HepG2 (cell line): ENCODE results near the gene CTNNBL1. TPM values are rescaled to one million over a fixed set of nuclear protein-coding genes. Genes with fewer than 3 reads are reported as not detected.
A peak's percentile ranks its signal among the peaks of the same experiment; 100 is the strongest.

Experiments
- DR1 ChIP-seq: sonication (generic); formaldehyde crosslinking; IDR thresholded peaks from 2 replicates; pipeline ENCODE4 v1.8.0; 2021; ENCODE audit warnings: mild to moderate bottlenecking, missing genetic modification reagents, inconsistent platforms
- FIP1L1 ChIP-seq: fragments of 200-400 bp; formaldehyde crosslinking; IDR thresholded peaks from 2 replicates; pipeline ENCODE4 v1.6.1; 2018; ENCODE audit warnings: low read depth, mild to moderate bottlenecking, low read length, moderate library complexity, borderline replicate concordance; ENCODE audit not compliant: insufficient read depth
- GLI4 ChIP-seq: sonication (generic); formaldehyde crosslinking; IDR thresholded peaks from 2 replicates; pipeline ENCODE4 v1.5.1; 2020; ENCODE audit warnings: missing genetic modification reagents, mild to moderate bottlenecking, moderate library complexity, borderline replicate concordance
- PHF5A ChIP-seq: IDR thresholded peaks from one replicate; pipeline ENCODE4 v1.6.1; 2018; ENCODE audit warnings: low read depth, missing genetic modification reagents; ENCODE audit not compliant: unreplicated experiment
- PRDM4 ChIP-seq: sonication (generic); formaldehyde crosslinking; IDR thresholded peaks from 2 replicates; pipeline ENCODE4 v1.9.0; 2021; ENCODE audit warnings: missing genetic modification reagents, borderline replicate concordance
- SMYD3 ChIP-seq: sonication (generic); formaldehyde crosslinking; IDR thresholded peaks from 2 replicates; pipeline ENCODE4 v1.8.1; 2023; ENCODE audit warnings: mild to moderate bottlenecking, missing genetic modification reagents
- TBP ChIP-seq: sonication (generic); formaldehyde crosslinking; IDR thresholded peaks from 2 replicates; pipeline ENCODE4 v1.5.0; 2020; ENCODE audit warnings: missing genetic modification reagents
- ZBTB2 ChIP-seq: sonication (generic); formaldehyde crosslinking; IDR thresholded peaks from 2 replicates; pipeline ENCODE4 v1.8.0; 2022; ENCODE audit warnings: low read depth, missing genetic modification reagents
- ZBTB38 ChIP-seq: sonication (generic); formaldehyde crosslinking; IDR thresholded peaks from 2 replicates; pipeline ENCODE4 v1.5.1; 2020; ENCODE audit warnings: mild to moderate bottlenecking, missing genetic modification reagents
- ZNF253 ChIP-seq: sonication (generic); formaldehyde crosslinking; IDR thresholded peaks from 2 replicates; pipeline ENCODE4 v1.8.0; 2022; ENCODE audit warnings: mild to moderate bottlenecking, missing genetic modification reagents, borderline replicate concordance
- ZNF609 ChIP-seq: sonication (generic); formaldehyde crosslinking; IDR thresholded peaks from 2 replicates; pipeline ENCODE4 v1.4.0; 2020; ENCODE audit warnings: mild to moderate bottlenecking, missing genetic modification reagents, borderline replicate concordance
- ZNF790 ChIP-seq: sonication (generic); formaldehyde crosslinking; IDR thresholded peaks from 2 replicates; pipeline ENCODE4 v1.8.0; 2022; ENCODE audit warnings: missing genetic modification reagents, mild to moderate bottlenecking, borderline replicate concordance
- ZNF83 ChIP-seq: sonication (generic); formaldehyde crosslinking; IDR thresholded peaks from 2 replicates; pipeline ENCODE4 v1.4.0; 2020; ENCODE audit warnings: missing genetic modification reagents, mild to moderate bottlenecking, borderline replicate concordance
- polyA plus RNA-seq, 8 experiments: library from polyadenylated mRNA; depleted of rRNA in 3 of 8; stranded (reverse) in 7 of 8; unstranded in 1 of 8; fragments of >200 nt; fragmentation: Illumina TruSeq in 4 of 8; extraction: Trizol in 4 of 8; gene quantifications; 2 replicates each; pipeline versions ENCODE4 v1.2.1 to v1.2.3, GENCODE V29; 2011 to 2016; ENCODE audit warnings: low read depth in 4 of 8, missing spikeins in 1 of 8, mixed read lengths in 1 of 8; ENCODE audit not compliant: insufficient read depth in 1 of 8
- total RNA-seq, 5 experiments: library from RNA; depleted of rRNA; stranded (reverse); fragments of >200 nt; fragmentation: Illumina TruSeq; extraction: Trizol; gene quantifications; 2 replicates each; pipeline ENCODE4 v1.2.3, GENCODE V29; 2016; ENCODE audit warnings: low read depth in 1 of 5
- TF ChIP-seq, protein P1 (sequence below): sonication (generic); formaldehyde crosslinking; IDR thresholded peaks from 2 replicates; pipeline ENCODE4 v1.9.0; 2021; ENCODE audit warnings: missing genetic modification reagents, borderline replicate concordance

CTNNBL1 gene
- total and polyA plus RNA-seq, 2 of the 13 experiments (the other 11 are each of a cell fraction or from before 2014, with no cell fraction given), result 49.3 to 94.6 TPM

DNA sequence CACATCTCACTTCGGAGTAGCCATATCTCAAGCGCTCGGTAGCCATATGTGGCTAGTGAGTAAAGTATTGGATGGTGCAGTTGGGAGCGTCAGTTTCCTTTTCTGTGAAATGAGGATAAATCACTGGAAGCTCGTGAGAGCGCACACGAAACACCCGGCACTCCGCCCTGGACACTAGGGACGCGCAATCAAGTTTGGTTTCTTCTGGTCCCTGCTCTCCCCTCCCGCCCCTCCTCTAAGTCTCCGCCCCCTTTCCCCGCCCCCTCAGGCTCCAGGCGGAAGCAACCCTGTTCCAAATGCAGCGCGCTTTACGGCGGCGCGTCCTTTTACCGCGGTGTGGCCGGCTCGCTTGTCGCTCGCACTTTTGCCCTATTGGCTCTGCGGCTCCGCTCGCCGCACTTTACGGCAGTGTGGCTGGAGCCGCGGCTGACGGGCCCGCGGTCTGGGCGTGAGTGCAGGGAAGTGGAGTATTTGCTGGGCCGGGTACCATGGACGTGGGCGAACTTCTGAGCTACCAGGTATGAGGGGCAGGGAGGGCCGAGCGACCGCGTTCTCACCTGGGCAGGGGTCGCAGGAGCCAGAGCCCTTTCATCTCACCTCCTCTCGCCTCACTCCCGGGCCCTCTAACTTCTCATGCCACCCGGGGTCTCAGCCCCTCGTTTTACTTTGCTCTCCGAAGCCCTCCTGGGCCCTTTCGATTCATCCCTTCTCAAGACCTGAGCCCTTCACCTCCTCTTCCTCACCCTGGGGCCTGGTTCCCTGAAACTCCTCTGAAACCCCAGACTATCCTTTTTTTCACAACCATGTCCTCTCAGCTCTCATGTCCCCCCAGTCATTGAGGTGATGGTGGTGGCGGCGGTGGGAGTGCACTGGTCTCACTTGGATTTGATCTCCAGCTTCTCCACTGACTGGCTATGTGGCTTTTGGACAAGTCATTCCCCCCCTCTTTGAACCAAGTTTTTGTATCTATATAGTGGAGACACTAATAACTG, at the start of gene CTNNBL1 (continued):
- TF ChIP-seq PRDM4 (0 out of 2 replicates have a peak, but pooled peaks have one; percentile 53), TBP (CRISPR knock-in tag) (0 out of 2 replicates have a peak, but pooled peaks have one; percentile 69), ZNF83 (CRISPR knock-in tag) (peak; percentile 76; the same call in 1 of the 2 replicates), GLI4 (CRISPR knock-in tag) (no peak; the same call in 1 of the 2 replicates), ZNF790 (CRISPR knock-in tag) (0 out of 2 replicates have a peak, but pooled peaks have one; percentile 37), ZNF253 (no peak), ZNF609 (peak; percentile 38; the same call in 1 of the 2 replicates), FIP1L1 (peak; percentile 87; the same call in 1 of the 2 replicates), ZBTB38 (CRISPR knock-in tag) (peak; percentile 86), SMYD3 (CRISPR knock-in tag) (peak; percentile 74; the same call in 1 of the 2 replicates), ZBTB2 (CRISPR knock-in tag) (no peak), PHF5A (CRISPR knock-in tag) (peak; percentile 92), DR1 (CRISPR knock-in tag) (peak; percentile 87)
- TF ChIP-seq, protein P1, sequence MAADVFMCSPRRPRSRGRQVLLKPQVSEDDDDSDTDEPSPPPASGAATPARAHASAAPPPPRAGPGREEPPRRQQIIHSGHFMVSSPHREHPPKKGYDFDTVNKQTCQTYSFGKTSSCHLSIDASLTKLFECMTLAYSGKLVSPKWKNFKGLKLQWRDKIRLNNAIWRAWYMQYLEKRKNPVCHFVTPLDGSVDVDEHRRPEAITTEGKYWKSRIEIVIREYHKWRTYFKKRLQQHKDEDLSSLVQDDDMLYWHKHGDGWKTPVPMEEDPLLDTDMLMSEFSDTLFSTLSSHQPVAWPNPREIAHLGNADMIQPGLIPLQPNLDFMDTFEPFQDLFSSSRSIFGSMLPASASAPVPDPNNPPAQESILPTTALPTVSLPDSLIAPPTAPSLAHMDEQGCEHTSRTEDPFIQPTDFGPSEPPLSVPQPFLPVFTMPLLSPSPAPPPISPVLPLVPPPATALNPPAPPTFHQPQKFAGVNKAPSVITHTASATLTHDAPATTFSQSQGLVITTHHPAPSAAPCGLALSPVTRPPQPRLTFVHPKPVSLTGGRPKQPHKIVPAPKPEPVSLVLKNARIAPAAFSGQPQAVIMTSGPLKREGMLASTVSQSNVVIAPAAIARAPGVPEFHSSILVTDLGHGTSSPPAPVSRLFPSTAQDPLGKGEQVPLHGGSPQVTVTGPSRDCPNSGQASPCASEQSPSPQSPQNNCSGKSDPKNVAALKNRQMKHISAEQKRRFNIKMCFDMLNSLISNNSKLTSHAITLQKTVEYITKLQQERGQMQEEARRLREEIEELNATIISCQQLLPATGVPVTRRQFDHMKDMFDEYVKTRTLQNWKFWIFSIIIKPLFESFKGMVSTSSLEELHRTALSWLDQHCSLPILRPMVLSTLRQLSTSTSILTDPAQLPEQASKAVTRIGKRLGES (CRISPR knock-in tag), result no peak
